Gastrocnemius medialis (tissue), 4 donors: ENCODE measurements around the gene CCL25.

Source experiments
- POLR2A ChIP-seq, 2 donors: fragments of 450-650 bp; IDR thresholded peaks; one replicate each; pipeline ENCODE4 v1.6.1; 2017; ENCODE audit warnings: antibody characterized with exemption in 2 of 2, mild to moderate bottlenecking in 2 of 2, moderate library complexity in 2 of 2
- TF ChIP-seq, protein P1 (sequence below), 5 experiments: fragments of 450-650 bp in 3 of 5; fragments of 200-600 bp in 2 of 5; sonication (generic) in 2 of 5; IDR thresholded peaks in 4 of 5; conservative IDR thresholded peaks in 1 of 5; 1 replicate in 4 of 5; 2 replicates in 1 of 5; pipeline ENCODE4 v1.5.1; 2016 to 2019; ENCODE audit warnings: antibody characterized with exemption in 5 of 5, mild to moderate bottlenecking in 3 of 5, moderate library complexity in 3 of 5

DNA sequence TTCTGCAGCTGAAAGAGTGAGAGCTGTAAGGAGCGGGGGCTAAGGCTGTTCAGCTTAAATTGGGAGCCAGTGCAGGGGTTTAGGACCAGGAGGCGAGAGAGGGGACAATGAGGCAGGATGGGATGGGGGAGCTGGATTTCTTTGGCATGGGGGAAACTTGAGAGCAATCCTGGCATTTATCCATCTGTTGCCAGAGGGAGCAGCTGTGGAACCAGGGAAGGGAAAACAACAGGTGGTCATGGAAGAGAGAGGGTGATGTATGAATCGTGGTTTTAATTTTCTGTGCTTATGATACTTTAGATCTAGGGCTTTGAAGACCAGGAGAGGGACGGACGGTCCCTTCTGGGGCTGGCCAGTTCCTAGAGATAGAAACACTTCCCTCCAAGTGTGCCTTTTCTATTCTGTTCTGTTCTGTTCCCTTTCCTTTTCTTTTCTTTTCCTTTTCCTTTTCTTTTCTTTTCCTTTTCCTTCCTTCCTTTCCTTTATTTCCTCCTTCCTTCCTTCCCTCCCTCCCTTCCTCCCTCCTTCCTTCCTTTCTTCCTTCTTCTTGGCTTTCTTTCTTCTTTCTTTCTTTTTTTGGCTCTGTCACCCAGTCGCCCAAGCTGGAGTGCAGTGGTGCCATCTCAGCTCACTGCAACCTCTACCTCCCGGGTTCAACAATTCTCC is 16.0 kb upstream of the CCL25 start:
- TF ChIP-seq, protein P1, sequence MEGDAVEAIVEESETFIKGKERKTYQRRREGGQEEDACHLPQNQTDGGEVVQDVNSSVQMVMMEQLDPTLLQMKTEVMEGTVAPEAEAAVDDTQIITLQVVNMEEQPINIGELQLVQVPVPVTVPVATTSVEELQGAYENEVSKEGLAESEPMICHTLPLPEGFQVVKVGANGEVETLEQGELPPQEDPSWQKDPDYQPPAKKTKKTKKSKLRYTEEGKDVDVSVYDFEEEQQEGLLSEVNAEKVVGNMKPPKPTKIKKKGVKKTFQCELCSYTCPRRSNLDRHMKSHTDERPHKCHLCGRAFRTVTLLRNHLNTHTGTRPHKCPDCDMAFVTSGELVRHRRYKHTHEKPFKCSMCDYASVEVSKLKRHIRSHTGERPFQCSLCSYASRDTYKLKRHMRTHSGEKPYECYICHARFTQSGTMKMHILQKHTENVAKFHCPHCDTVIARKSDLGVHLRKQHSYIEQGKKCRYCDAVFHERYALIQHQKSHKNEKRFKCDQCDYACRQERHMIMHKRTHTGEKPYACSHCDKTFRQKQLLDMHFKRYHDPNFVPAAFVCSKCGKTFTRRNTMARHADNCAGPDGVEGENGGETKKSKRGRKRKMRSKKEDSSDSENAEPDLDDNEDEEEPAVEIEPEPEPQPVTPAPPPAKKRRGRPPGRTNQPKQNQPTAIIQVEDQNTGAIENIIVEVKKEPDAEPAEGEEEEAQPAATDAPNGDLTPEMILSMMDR (IDR thresholded peaks at IDR 0.05 in 4 of 5, conservative IDR thresholded peaks at IDR 0.05 in 1 of 5), result no peak
- no peak for TF ChIP-seq POLR2A (IDR thresholded peaks at IDR 0.05)
